A549 (cell line): Measurements from ENCODE around the gene FMNL2. TPM values are rescaled to one million over a fixed set of nuclear protein-coding genes. Genes with fewer than 3 reads are reported as not detected.
A peak's percentile ranks its signal among the peaks of the same experiment; 100 is the strongest.

Experiments
- ATAC-seq, 2 experiments: fragments of 200-7000 bp in 1 of 2; fragments of >200 bp in 1 of 2; cut with Nextera tagmentation in 1 of 2; cut with Tn5 transposase in 1 of 2; 3 replicates each; pipeline versions ENCODE4 v1.8.0 to v1.9.1; 2018 to 2020; ENCODE audit warnings: mild to moderate bottlenecking in 1 of 2, moderate library complexity in 1 of 2
- CTCF ChIA-PET: fragments of 300-600 bp; sonication (Branson Sonifier 250); formaldehyde crosslinking; extraction: SDS; loops from one replicate; lab custom pipeline; 2021; ENCODE audit warnings: antibody characterized with exemption, inconsistent platforms; lab: Yijun Ruan, JAX
- POLR2A ChIA-PET: fragments of 350-600 bp; formaldehyde crosslinking; extraction: SDS; loops from one replicate; lab custom pipeline; 2021; ENCODE audit warnings: antibody characterized with exemption, inconsistent platforms; lab: Yijun Ruan, JAX
- DNase-seq, 2 experiments: peaks; one replicate each; pipeline versions ENCODE4 v3.0.0 to v3.0.0-alpha.2; 2011 to 2016; ENCODE audit warnings: low read depth in 1 of 2, low spot score in 1 of 2
- FAIRE-seq: peaks from 2 replicates; lab custom pipeline; 2011; peaks lifted over from hg19 to GRCh38; lab: Jason Lieb, UNC
- H3K27ac ChIP-seq, 2 experiments: fragments of >200 bp; sonication (Bioruptor Twin); formaldehyde crosslinking; 3 replicates each; pipeline ENCODE4 v1.5.1; 2016 to 2017
- H3K4me1 ChIP-seq: fragments of >200 bp; sonication (Bioruptor Twin); formaldehyde crosslinking; 3 replicates; pipeline ENCODE4 v1.6.1; 2016
- H3K4me2 ChIP-seq: fragments of >200 bp; sonication (Bioruptor Twin); formaldehyde crosslinking; 3 replicates; pipeline ENCODE4 v1.6.1; 2016
- H3K4me3 ChIP-seq: fragments of >200 bp; sonication (Bioruptor Twin); formaldehyde crosslinking; 3 replicates; pipeline ENCODE4 v1.5.1; 2016
- H3K9me3 ChIP-seq: fragments of >200 bp; sonication (Bioruptor Twin); formaldehyde crosslinking; 3 replicates; pipeline ENCODE4 v1.6.1; 2016
- CBX8 ChIP-seq: fragments of 200-600 bp; sonication (generic); IDR thresholded peaks from 2 replicates; pipeline ENCODE4 v1.6.1; 2016
- EP300 ChIP-seq, 2 experiments: fragments of >200 bp; sonication (Bioruptor Twin); formaldehyde crosslinking; IDR thresholded peaks; 2 replicates in 1 of 2; 3 replicates in 1 of 2; pipeline ENCODE4 v1.6.1; 2016 to 2017
- FOXS1 ChIP-seq: fragments of 250-450 bp; sonication (Bioruptor Pico); IDR thresholded peaks from 2 replicates; pipeline ENCODE4 v1.5.0; 2020; ENCODE audit warnings: mild to moderate bottlenecking, moderate library complexity
- HDAC2 ChIP-seq: fragments of 200-600 bp; sonication (generic); IDR thresholded peaks from 2 replicates; pipeline ENCODE4 v1.6.1; 2016
- HEYL ChIP-seq: fragments of 250-450 bp; sonication (Bioruptor Pico); IDR thresholded peaks from 2 replicates; pipeline ENCODE4 v1.8.0; 2021; ENCODE audit warnings: mild to moderate bottlenecking, moderate library complexity
- HOXA7 ChIP-seq: fragments of 250-450 bp; sonication (Bioruptor Pico); IDR thresholded peaks from 2 replicates; pipeline ENCODE4 v1.5.0; 2020; ENCODE audit warnings: mild to moderate bottlenecking, moderate library complexity
- HOXB13 ChIP-seq: fragments of 250-450 bp; sonication (Bioruptor Pico); IDR thresholded peaks from 2 replicates; pipeline ENCODE4 v1.5.0; 2020; ENCODE audit warnings: low read depth, mild to moderate bottlenecking, moderate library complexity
- KDM1A ChIP-seq: fragments of 200-600 bp; sonication (generic); IDR thresholded peaks from 2 replicates; pipeline ENCODE4 v1.6.1; 2016; ENCODE audit warnings: low read depth, mild to moderate bottlenecking
- KDM5A ChIP-seq: fragments of 200-600 bp; sonication (generic); IDR thresholded peaks from 2 replicates; pipeline ENCODE4 v1.6.1; 2016; ENCODE audit warnings: antibody characterized with exemption, mild to moderate bottlenecking
- MAFK ChIP-seq: fragments of 450-650 bp; IDR thresholded peaks from 2 replicates; pipeline ENCODE4 v1.6.1; 2014; ENCODE audit not compliant: partially characterized antibody
- MAZ ChIP-seq: fragments of 150-350 bp; IDR thresholded peaks from 2 replicates; pipeline ENCODE4 v1.6.1; 2014; ENCODE audit warnings: antibody characterized with exemption, low read depth, low read length, borderline replicate concordance
- MYC ChIP-seq: IDR thresholded peaks from 2 replicates; pipeline ENCODE4 v1.6.1; 2012; ENCODE audit warnings: mild to moderate bottlenecking, inconsistent platforms, low read length, improper control_type of control experiment, borderline replicate concordance
- POLR2A ChIP-seq: IDR thresholded peaks from 2 replicates; pipeline ENCODE4 v1.6.1; 2012; ENCODE audit warnings: mild to moderate bottlenecking, low read length
- TP53 ChIP-seq: fragments of 250-450 bp; sonication (Bioruptor Pico); IDR thresholded peaks from 2 replicates; pipeline ENCODE4 v1.5.0; 2021; ENCODE audit warnings: mild to moderate bottlenecking, moderate library complexity
- ZC3H11A ChIP-seq: fragments of 450-650 bp; IDR thresholded peaks from 2 replicates; pipeline ENCODE4 v1.6.1; 2014; ENCODE audit warnings: antibody characterized with exemption, mild to moderate bottlenecking
- ZFP36 ChIP-seq: fragments of 450-650 bp; IDR thresholded peaks from 2 replicates; pipeline ENCODE4 v1.6.1; 2014; ENCODE audit warnings: borderline replicate concordance; ENCODE audit not compliant: partially characterized antibody
- ZSCAN20 ChIP-seq: fragments of 250-450 bp; sonication (Bioruptor Pico); IDR thresholded peaks from 2 replicates; pipeline ENCODE4 v1.8.0; 2022; ENCODE audit warnings: mild to moderate bottlenecking, moderate library complexity
- WGBS: methylation state at CpG from one replicate; pipeline ENCODE4 v1.1.6; 2017; ENCODE audit errors: missing lambda C conversion rate; 5-methylcytosine and 5-hydroxymethylcytosine counted together
- polyA plus RNA-seq, 4 experiments: library from polyadenylated mRNA; depleted of rRNA in 3 of 4; stranded (reverse); fragments of >200 nt; fragmentation: RNase III in 1 of 4; extraction: RNeasy Plus Mini Kit Qiagen cat#74134 plus additional on column Dnase treatment in 1 of 4; gene quantifications; 2 replicates in 3 of 4; 3 replicates in 1 of 4; pipeline ENCODE4 v1.2.3, GENCODE V29; 2011 to 2017
- TF ChIP-seq, protein P1 (sequence below): fragments of >200 bp; sonication (Bioruptor Twin); formaldehyde crosslinking; IDR thresholded peaks from 3 replicates; pipeline ENCODE4 v1.6.1; 2016
- TF ChIP-seq, protein P2 (sequence below): fragments of 450-650 bp; IDR thresholded peaks from 2 replicates; pipeline ENCODE4 v1.6.1; 2014; ENCODE audit warnings: antibody characterized with exemption
- TF ChIP-seq, protein P3 (sequence below): fragments of 250-450 bp; sonication (Bioruptor Pico); IDR thresholded peaks from 2 replicates; pipeline ENCODE4 v1.5.0; 2020; ENCODE audit warnings: low read depth, mild to moderate bottlenecking, moderate library complexity

FMNL2 gene
- polyA plus RNA-seq, 2 of the 4 experiments (the other 2 are of a cell fraction), result 27.9 to 36.5 TPM

DNA sequence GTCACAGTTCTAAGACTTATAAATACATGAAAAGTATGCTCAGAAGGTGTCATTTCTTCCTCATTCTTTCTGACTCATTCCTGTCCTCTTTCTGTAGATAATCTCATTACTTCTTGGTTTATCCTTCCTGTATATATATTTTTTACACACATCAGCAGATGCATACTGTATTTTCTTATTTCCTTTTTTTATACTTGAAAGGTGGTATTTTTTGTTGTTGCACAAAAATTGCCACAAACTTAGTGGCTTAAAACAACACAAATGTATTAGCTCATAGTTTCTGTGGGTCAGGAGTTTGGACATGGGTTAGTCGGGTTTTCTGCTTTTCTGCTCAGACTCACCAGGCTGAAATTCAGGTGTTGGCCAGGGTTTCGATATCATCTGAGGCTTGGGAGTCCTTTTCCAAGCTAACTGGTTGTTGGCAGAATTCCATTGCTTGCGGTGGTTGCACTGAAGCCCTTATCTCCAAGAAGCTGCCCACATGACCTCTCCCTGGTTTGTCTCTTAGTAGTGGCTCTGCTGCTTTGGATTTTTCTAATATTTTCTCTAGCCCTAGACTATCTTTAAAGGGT lies 162.6 kb downstream of the FMNL2 start (continued):
- no peak for TF ChIP-seq EP300 (IDR thresholded peaks at IDR 0.05)
- no peak for TF ChIP-seq HOXA7 (CRISPR knock-in tag)

DNA sequence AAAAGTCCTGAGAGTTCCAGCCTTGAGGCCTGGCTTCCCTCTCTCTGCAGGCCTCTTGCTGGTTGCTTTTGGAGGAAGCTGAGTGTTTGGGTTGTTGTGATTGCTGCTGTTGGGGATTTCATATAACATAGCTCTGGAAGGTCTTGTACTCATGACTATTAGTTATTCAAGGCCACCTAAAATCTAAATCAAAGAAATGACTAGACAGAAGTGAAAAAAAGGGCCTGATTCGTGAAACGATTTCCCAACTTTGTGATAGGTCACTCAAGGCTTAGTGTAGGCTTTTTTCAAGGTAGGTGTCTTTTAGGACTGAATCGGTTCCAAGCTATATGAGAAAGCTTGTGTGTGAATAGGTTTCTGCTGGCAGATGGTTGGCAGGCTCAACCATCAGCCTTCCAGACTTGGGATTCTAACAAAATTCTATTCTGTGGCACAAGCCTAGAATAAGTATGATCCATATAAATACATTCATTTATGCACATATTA lies 164.4 kb downstream of the FMNL2 start:
- 72% methylated on average over 3 of the region's 3 CpGs for WGBS
- ChIA-PET POLR2A (no interaction called here), CTCF (interaction anchor here (0.9 kb wide), 1 partner anchor 10 kb away, joined by 3 read pairs; no protein-coding TSS in a partner anchor)
- Histone ChIP-seq H3K9me3 (peaks cover 10% of the 10 kb centered on the region; the same call in 1 of the 3 replicates), H3K4me3 (no peak overlapping the region), H3K27ac (peak overlapping the region; percentile 57 to 92), H3K4me1 (peaks cover 57% of the 10 kb centered on the region), H3K4me2 (peak overlapping the region; percentile 31; the same call in 1 of the 3 replicates)
- TF ChIP-seq KDM5A (no peak), CBX8 (no peak), MAZ (no peak), HDAC2 (no peak)
- TF ChIP-seq, protein P1, sequence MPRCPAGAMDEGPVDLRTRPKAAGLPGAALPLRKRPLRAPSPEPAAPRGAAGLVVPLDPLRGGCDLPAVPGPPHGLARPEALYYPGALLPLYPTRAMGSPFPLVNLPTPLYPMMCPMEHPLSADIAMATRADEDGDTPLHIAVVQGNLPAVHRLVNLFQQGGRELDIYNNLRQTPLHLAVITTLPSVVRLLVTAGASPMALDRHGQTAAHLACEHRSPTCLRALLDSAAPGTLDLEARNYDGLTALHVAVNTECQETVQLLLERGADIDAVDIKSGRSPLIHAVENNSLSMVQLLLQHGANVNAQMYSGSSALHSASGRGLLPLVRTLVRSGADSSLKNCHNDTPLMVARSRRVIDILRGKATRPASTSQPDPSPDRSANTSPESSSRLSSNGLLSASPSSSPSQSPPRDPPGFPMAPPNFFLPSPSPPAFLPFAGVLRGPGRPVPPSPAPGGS, result no peak
- no peak for FAIRE-seq
- no peak for DNase-seq
- ATAC-seq, result peak in 1 of 2 experiments; percentile 13; a peak in 1 of 6 replicates

DNA sequence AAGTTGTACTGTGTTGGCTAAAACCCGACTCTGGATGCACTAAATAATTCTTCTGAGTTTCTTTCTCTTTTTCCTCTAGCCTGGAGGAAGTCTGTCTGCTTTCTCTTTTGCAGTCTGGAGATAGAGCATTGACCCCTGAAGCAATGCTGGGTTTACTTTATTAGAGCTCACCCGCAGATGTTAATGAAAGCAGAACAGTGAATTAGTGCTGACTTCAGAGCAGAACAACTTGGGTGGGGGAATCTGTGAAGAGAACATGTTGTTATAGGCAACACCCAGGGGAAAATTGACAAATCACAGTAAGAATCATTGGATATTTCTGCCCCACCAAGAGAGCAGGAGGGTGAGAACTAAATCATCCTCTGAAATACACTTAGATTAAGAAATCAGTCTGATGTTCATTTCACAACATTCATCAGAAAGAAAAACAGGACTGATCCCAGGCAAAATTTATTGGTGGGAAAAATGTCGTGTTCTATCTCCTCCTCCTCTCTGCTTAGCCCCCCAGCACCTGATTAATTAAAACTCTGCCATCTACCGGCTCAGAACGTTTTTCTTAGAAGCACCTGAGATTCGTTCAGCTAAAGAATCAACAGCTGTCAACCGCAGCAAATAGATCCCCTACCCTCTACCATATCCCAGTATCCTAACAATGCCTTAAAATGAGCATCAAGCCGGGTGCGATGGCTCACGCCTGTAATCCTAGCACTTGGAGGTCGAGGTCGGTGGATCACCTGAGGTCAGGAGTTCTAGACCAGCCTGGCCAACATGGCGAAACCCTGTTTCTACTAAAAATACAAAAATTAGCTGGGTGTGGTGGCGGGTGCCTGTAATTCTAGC lies 165.1 kb downstream of the FMNL2 start:
- ChIA-PET CTCF (no interaction called here), POLR2A (no interaction called here)
- Histone ChIP-seq H3K4me2 (peak overlapping the region; percentile 31; the same call in 1 of the 3 replicates), H3K4me1 (peaks cover 63% of the 10 kb centered on the region), H3K27ac (peak overlapping the region; percentile 57 to 92), H3K9me3 (peaks cover 10% of the 10 kb centered on the region; the same call in 1 of the 3 replicates), H3K4me3 (no peak overlapping the region)
- TF ChIP-seq ZC3H11A, result no peak
- TF ChIP-seq, protein P2, sequence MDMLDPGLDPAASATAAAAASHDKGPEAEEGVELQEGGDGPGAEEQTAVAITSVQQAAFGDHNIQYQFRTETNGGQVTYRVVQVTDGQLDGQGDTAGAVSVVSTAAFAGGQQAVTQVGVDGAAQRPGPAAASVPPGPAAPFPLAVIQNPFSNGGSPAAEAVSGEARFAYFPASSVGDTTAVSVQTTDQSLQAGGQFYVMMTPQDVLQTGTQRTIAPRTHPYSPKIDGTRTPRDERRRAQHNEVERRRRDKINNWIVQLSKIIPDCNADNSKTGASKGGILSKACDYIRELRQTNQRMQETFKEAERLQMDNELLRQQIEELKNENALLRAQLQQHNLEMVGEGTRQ, result no peak
- no peak for TF ChIP-seq FOXS1 (CRISPR knock-in tag)
- no peak for TF ChIP-seq KDM5A
- no peak for TF ChIP-seq MYC
- no peak for TF ChIP-seq TP53 (CRISPR knock-in tag)
- TF ChIP-seq MAFK, result no peak
- no peak for TF ChIP-seq POLR2A
- TF ChIP-seq HOXB13 (CRISPR knock-in tag), result no peak
- TF ChIP-seq HOXA7 (CRISPR knock-in tag), result no peak
- no peak for TF ChIP-seq KDM1A
- no peak for TF ChIP-seq ZSCAN20 (CRISPR knock-in tag)
- TF ChIP-seq, protein P3, sequence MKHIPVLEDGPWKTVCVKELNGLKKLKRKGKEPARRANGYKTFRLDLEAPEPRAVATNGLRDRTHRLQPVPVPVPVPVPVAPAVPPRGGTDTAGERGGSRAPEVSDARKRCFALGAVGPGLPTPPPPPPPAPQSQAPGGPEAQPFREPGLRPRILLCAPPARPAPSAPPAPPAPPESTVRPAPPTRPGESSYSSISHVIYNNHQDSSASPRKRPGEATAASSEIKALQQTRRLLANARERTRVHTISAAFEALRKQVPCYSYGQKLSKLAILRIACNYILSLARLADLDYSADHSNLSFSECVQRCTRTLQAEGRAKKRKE, result no peak
- no peak for TF ChIP-seq HEYL
- TF ChIP-seq ZFP36, result no peak
- WGBS, result 89% methylated on average over 14 of the region's 14 CpGs
- ATAC-seq (no peak), DNase-seq (no peak), FAIRE-seq (no peak)
